Left ventricle myocardium inferior (tissue), 1 donor: ENCODE measurements around the gene WNT5A. TPM values are rescaled to one million over a fixed set of nuclear protein-coding genes. Genes with fewer than 3 reads are reported as not detected.

Source experiments
- DNase-seq: peaks from one replicate; pipeline ENCODE4 v3.0.0-alpha.2; 2020
- H3K27ac ChIP-seq: fragments of 200-600 bp; replicated peaks from 2 replicates; pipeline ENCODE4 v1.8.0; 2021
- H3K27me3 ChIP-seq: fragments of 200-600 bp; 2 replicates; pipeline ENCODE4 v1.8.0; 2021; ENCODE audit warnings: low read depth
- H3K36me3 ChIP-seq: fragments of 200-600 bp; 2 replicates; pipeline ENCODE4 v1.8.0; 2021
- H3K4me1 ChIP-seq: fragments of 200-600 bp; 2 replicates; pipeline ENCODE4 v1.8.0; 2021
- H3K4me3 ChIP-seq: fragments of 200-600 bp; 2 replicates; pipeline ENCODE4 v1.8.0; 2021; ENCODE audit warnings: mild to moderate bottlenecking, moderate library complexity
- H3K9me3 ChIP-seq: fragments of 200-600 bp; replicated peaks from 2 replicates; pipeline ENCODE4 v1.8.0; 2021
- intact Hi-C: fragments of 100-400 bp; cut with micrococcal nuclease; formaldehyde crosslinking; loops from one replicate; pipeline ENCODE4 v1.11.0; 2022
- total RNA-seq: library from RNA; stranded (reverse); fragmentation: NEBNext Ultra II Directional; extraction: Animal tissue kit (Norgen Biotek cat#: 25700); gene quantifications from one replicate; pipeline ENCODE4 v1.2.1, GENCODE V29; 2021
- TF ChIP-seq, protein P1 (sequence below): fragments of 200-600 bp; IDR thresholded peaks from 2 replicates; pipeline ENCODE4 v1.8.0; 2021; ENCODE audit warnings: antibody characterized with exemption, mild to moderate bottlenecking, borderline replicate concordance
- donor health status: DM: no; HTN: yes; CAD: no; lungs with severe emphysema.

The WNT5A gene
- total RNA-seq, 1 donor from 2014 or later = 3.8 TPM

DNA sequence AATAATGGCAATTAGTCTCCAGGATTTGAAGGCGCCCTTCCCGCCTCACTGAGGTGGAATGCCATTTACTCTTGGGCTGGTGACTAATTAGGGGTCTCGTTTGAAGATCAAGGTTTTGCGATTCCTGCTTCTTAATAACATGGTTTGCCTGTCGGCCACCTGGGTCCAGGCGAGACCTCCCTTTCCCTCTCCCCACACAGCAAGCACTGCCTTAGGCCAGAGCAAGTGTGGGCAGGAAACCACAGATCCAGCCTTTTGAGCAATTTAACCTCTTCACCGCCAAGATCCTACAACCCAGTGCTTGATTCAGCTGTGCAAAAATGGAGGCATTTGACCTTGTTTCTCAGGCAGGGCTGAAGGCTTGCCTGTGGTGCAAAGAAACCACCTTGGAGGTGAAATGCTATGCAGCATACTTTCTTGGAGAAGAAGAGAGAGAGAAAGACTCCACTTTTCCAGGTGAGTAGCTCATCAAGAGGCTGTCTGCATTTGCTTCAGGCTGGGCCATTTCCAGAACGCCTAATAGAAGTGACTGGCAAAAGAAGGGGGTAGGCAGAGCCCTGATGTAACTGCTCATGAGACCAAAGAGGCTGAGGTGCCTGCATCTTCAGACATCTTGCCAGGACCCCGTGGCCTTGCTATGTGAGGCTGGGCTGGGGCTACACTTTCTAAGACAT, 34.1 kb upstream of the WNT5A start:
- TF ChIP-seq, protein P1, sequence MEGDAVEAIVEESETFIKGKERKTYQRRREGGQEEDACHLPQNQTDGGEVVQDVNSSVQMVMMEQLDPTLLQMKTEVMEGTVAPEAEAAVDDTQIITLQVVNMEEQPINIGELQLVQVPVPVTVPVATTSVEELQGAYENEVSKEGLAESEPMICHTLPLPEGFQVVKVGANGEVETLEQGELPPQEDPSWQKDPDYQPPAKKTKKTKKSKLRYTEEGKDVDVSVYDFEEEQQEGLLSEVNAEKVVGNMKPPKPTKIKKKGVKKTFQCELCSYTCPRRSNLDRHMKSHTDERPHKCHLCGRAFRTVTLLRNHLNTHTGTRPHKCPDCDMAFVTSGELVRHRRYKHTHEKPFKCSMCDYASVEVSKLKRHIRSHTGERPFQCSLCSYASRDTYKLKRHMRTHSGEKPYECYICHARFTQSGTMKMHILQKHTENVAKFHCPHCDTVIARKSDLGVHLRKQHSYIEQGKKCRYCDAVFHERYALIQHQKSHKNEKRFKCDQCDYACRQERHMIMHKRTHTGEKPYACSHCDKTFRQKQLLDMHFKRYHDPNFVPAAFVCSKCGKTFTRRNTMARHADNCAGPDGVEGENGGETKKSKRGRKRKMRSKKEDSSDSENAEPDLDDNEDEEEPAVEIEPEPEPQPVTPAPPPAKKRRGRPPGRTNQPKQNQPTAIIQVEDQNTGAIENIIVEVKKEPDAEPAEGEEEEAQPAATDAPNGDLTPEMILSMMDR = no peak
- H3K9me3 ChIP-seq = no peaks in the 10 kb centered on the region
- intact Hi-C loops = no loop called here
- no peak overlapping the region for H3K27ac ChIP-seq
- H3K4me3 ChIP-seq = no peak overlapping the region
- no peak for DNase-seq
- H3K4me1 ChIP-seq = no peaks in the 10 kb centered on the region
- H3K27me3 ChIP-seq = peaks cover 25% of the 10 kb centered on the region
- no peaks in the 10 kb centered on the region for H3K36me3 ChIP-seq

DNA sequence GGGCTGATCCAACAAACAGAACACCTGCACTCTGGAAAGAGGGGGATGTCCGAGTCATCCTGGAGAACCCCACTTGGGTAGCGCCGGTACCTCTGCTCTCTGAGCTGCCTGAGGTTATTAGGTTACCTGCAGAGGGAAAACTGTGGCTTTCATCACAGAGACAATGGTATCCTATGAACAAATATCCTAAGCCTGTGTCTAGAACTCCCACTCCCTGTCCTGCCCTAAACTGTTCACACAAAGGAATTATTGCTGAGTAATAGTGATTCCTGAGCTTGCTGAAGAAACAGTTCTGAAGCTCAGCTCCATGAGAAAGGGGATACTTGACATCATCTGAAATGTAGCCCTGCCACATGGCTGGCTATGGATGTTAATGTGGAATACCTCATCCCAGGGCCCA, 31.9 kb upstream of the WNT5A start:
- H3K4me1 ChIP-seq = no peaks in the 10 kb centered on the region
- H3K4me3 ChIP-seq = no peak overlapping the region
- H3K9me3 ChIP-seq = no peaks in the 10 kb centered on the region
- H3K27ac ChIP-seq = no peak overlapping the region
- no peak for DNase-seq
- intact Hi-C loops = no loop called here
- H3K36me3 ChIP-seq = no peaks in the 10 kb centered on the region
- H3K27me3 ChIP-seq = peaks cover 22% of the 10 kb centered on the region
- TF ChIP-seq, protein P1 = no peak

DNA sequence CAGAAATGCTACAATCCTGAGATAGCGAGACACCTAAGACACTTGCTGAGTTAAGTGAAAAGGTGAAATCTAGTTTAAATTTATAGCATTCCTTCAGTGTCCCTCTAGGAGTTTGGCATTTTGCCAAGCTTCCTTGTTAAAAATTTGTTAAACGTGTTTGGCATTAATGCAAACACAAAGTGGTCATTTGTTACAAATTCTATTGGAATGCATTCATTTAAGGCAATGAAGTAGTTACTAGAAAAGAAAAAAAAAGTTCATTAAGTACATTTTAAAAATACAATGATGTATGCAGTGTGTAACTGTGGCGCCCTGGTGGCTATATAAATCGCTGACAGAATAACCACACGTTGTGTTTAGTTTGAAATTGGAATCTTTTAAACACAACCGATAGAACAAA, 31.3 kb upstream of the WNT5A start:
- Histone ChIP-seq H3K9me3 (no peaks in the 10 kb centered on the region), H3K36me3 (no peaks in the 10 kb centered on the region), H3K4me3 (no peak overlapping the region), H3K27me3 (peaks cover 22% of the 10 kb centered on the region), H3K4me1 (no peaks in the 10 kb centered on the region), H3K27ac (no peak overlapping the region)
- TF ChIP-seq, protein P1 = no peak
- intact Hi-C loops = no loop called here
- DNase-seq = no peak

DNA sequence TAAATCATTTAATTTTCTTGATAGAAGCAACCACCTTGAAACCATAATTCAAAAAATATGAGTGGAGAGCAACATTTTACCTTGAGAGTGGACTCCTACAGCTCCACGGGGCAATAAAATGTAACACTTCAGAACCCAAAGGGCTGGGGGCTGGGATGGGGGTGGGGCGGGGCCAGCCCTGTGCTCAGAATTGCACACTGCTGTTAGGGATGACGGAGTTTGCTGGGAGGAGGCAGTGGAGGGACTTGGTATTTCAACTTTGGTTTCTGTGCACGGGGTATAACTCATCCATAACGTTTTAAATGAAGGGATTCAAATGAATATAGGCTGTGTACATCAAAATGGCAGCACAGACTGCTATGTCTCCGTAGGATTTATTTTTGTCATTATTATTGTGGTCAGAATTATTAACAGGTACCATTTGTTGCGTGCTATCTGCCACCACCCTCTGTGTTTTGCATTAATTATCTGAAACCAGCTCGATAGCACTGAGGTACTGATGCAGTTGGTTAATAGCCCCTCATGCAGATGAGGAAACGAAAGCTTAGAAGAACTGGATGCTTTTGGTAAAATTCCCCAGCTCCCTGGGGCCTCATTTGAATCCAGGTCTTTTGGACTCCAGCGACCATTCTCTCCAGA, 29.4 kb upstream of the WNT5A start:
- peaks cover 22% of the 10 kb centered on the region for H3K27me3 ChIP-seq
- H3K27ac ChIP-seq = no peak overlapping the region
- no peaks in the 10 kb centered on the region for H3K36me3 ChIP-seq
- H3K4me3 ChIP-seq = no peak overlapping the region
- no peak for DNase-seq
- intact Hi-C loops = no loop called here
- H3K9me3 ChIP-seq = no peaks in the 10 kb centered on the region
- TF ChIP-seq, protein P1 = no peak
- no peaks in the 10 kb centered on the region for H3K4me1 ChIP-seq

DNA sequence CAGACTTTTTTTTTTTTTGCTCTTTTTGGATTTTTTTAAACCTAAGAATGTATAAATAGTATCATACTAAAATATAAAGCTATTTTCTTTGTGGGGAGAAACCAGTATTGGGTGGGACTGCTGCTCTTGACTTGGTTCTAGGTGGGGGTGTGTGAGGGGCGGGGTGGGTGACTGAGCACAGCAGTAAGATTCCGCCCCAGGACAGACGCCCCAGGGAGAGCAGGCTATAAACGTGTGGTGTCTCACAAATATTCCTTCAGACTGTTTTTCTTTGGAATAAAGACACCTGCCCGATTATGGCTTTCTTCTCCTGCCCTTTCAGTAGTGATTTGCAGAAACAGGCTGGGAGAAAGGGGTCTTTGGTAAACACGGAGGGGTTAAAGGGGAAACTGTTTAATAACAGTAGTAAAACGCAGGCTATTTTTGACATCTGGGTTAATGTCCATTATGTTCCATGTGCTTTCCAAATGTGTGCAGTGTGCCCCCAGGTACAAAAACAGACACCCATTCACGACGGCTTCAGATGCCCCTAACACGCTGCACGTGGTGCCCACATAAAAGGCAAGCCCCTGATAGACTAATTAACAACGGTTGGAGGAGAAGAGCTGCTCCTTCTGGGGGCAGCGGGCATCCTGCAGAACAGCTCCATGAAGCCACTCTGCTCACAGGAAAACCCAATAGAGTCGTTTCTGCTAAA, 28.6 kb upstream of the WNT5A start:
- no peak overlapping the region for H3K4me3 ChIP-seq
- H3K27ac ChIP-seq = no peak overlapping the region
- H3K9me3 ChIP-seq = no peaks in the 10 kb centered on the region
- H3K4me1 ChIP-seq = no peaks in the 10 kb centered on the region
- no peak for DNase-seq
- intact Hi-C loops = no loop called here
- TF ChIP-seq, protein P1 = no peak
- H3K36me3 ChIP-seq = no peaks in the 10 kb centered on the region
- H3K27me3 ChIP-seq = peaks cover 22% of the 10 kb centered on the region
